Measurements from ENCODE around the gene DCHS2.

The DCHS2 gene

GRCh38 chr4:154452798-154453346 lies 38.7 kb downstream of the DCHS2 start:
- ChIA-PET POLR2A (no interaction called here), CTCF (no interaction called here)
- H3K4me3 ChIP-seq (ENCODE audit: low read depth, low read length) = no peak overlapping the region
- TF ChIP-seq CTCF (IDR thresholded peaks at IDR 0.05; ENCODE audit: insufficient read depth, low read length, missing control alignments) = no peak
- no peak for DNase-seq (ENCODE audit: low read depth, low spot score)

GRCh38 chr4:154450966-154451365 lies 40.6 kb downstream of the DCHS2 start:
- ChIA-PET POLR2A (no interaction called here), CTCF (no interaction called here)
- DNase-seq (ENCODE audit: low read depth, low spot score) = no peak
- TF ChIP-seq CTCF (IDR thresholded peaks at IDR 0.05; ENCODE audit: insufficient read depth, low read length, missing control alignments) = no peak
- no peak overlapping the region for H3K4me3 ChIP-seq (ENCODE audit: low read depth, low read length)

- POLR2A ChIA-PET = no interaction called here
- CTCF ChIA-PET = no interaction called here
- TF ChIP-seq CTCF (IDR thresholded peaks at IDR 0.05; ENCODE audit: insufficient read depth, low read length, missing control alignments) = no peak
- no peak for DNase-seq (ENCODE audit: low read depth, low spot score)
- no peak overlapping the region for H3K4me3 ChIP-seq (ENCODE audit: low read depth, low read length)
Observed at GRCh38 chr4:154444958-154445357, 46.6 kb downstream of the DCHS2 start.

GRCh38 chr4:154441982-154442381 lies 49.6 kb downstream of the DCHS2 start:
- no peak overlapping the region for H3K4me3 ChIP-seq (ENCODE audit: low read depth, low read length)
- POLR2A ChIA-PET = no interaction called here
- TF ChIP-seq CTCF (IDR thresholded peaks at IDR 0.05; ENCODE audit: insufficient read depth, low read length, missing control alignments) = no peak
- CTCF ChIA-PET = no interaction called here
- no peak for DNase-seq (ENCODE audit: low read depth, low spot score)

GRCh38 chr4:154441124-154441523 lies 50.5 kb downstream of the DCHS2 start:
- ChIA-PET CTCF (no interaction called here), POLR2A (no interaction called here)
- TF ChIP-seq CTCF (IDR thresholded peaks at IDR 0.05; ENCODE audit: insufficient read depth, low read length, missing control alignments) = no peak
- H3K4me3 ChIP-seq (ENCODE audit: low read depth, low read length) = no peak overlapping the region
- DNase-seq (ENCODE audit: low read depth, low spot score) = no peak

- no peak for DNase-seq (ENCODE audit: low read depth, low spot score)
- no peak overlapping the region for H3K4me3 ChIP-seq (ENCODE audit: low read depth, low read length)
- POLR2A ChIA-PET = no interaction called here
- CTCF ChIA-PET = no interaction called here
- TF ChIP-seq CTCF (IDR thresholded peaks at IDR 0.05; ENCODE audit: insufficient read depth, low read length, missing control alignments) = no peak
Observed at GRCh38 chr4:154439224-154439623, 52.4 kb downstream of the DCHS2 start.
